Motor neuron (in vitro differentiated cells): ENCODE measurements around the gene NOTCH1. TPM values are rescaled to one million over a fixed set of nuclear protein-coding genes. Genes with fewer than 3 reads are reported as not detected.

Source experiments
- ATAC-seq, 8 experiments: fragments of 200-7000 bp; cut with Tn5 transposase; replicated peaks in 6 of 8; 2 replicates each; pipeline ENCODE4 v1.8.0; 2021; ENCODE audit warnings: mild to moderate bottlenecking in 8 of 8, moderate library complexity in 8 of 8
- H3K27ac ChIP-seq, 2 donors: fragments of 250-450 bp; sonication (Bioruptor Pico); 2 replicates each; pipeline ENCODE4 v1.9.0; 2021; ENCODE audit warnings: antibody characterized with exemption in 2 of 2, mild to moderate bottlenecking in 2 of 2, moderate library complexity in 1 of 2
- H3K4me1 ChIP-seq, 2 donors: fragments of 250-450 bp; sonication (Bioruptor Pico); replicated peaks in 1 of 2; 2 replicates each; pipeline ENCODE4 v1.6.1; 2021; ENCODE audit warnings: antibody characterized with exemption in 2 of 2, mild to moderate bottlenecking in 2 of 2, moderate library complexity in 1 of 2
- H3K4me3 ChIP-seq, 5 donors: fragments of 250-450 bp; sonication (Bioruptor Pico); 2 replicates each; pipeline ENCODE4 v1.9.0; 2021; ENCODE audit warnings: antibody characterized with exemption in 5 of 5, mild to moderate bottlenecking in 5 of 5, moderate library complexity in 4 of 5
- WGBS, 10 experiments: fragments of 450-650 bp; shearing (Covaris generic); methylation state at CpG; one replicate each; pipeline ENCODE4 v1.0.0; 2022; 5-methylcytosine and 5-hydroxymethylcytosine counted together
- in situ Hi-C, 9 experiments: fragments of 400-800 bp; cut with MboI; loops; one replicate each; pipeline ENCODE4 v1.15.0; 2021; ENCODE audit warnings: low sequenced_read_pairs in 9 of 9, low pct_unique_long_range_greater_than_20kb in 2 of 9; ENCODE audit not compliant: unreplicated experiment in 9 of 9
- total RNA-seq, 8 experiments: library from RNA; unstranded; fragments of 300-600 nt; gene quantifications; 2 replicates each; pipeline versions ENCODE4 v1.2.3 to v1.2.4, GENCODE V29; 2022

The NOTCH1 gene
- total RNA-seq, 8 experiments from 2014 or later: 4.9 to 57.7 (median 17.6) TPM

GRCh38 chr9:136497916-136498695, 47.7 kb downstream of the NOTCH1 start:
- Histone ChIP-seq H3K27ac (no peak overlapping the region), H3K4me3 (no peak overlapping the region), H3K4me1 (peaks cover 3 to 10% of the 10 kb centered on the region in 2 donors)
- no peak for ATAC-seq
- 85 to 100% (median 100%) methylated on average over 1 to 5 of the region's 28 CpGs; no CpG with 5 or more reads in 7 of the 10 experiments for WGBS, 10 experiments
- in situ Hi-C loops: loop anchor here in 4 of 9 experiments (10.0 to 25.0 kb wide), 2 partner anchors 137 to 139 kb away; no protein-coding TSS in a partner anchor

- H3K4me1 ChIP-seq: peaks cover 3 to 15% of the 10 kb centered on the region in 2 donors
- WGBS, 10 experiments: 80 to 100% methylated on average over 1 to 2 of the region's 56 CpGs; no CpG with 5 or more reads in 8 of the 10 experiments
Observed at GRCh38 chr9:136496801-136497620, 48.8 kb downstream of the NOTCH1 start.

GRCh38 chr9:136496181-136496580, 49.7 kb downstream of the NOTCH1 start:
- in situ Hi-C loops: loop anchor here in 4 of 9 experiments (10.0 to 25.0 kb wide), 2 partner anchors 139 to 141 kb away; no protein-coding TSS in a partner anchor
- no peak for ATAC-seq
- H3K27ac ChIP-seq: no peak overlapping the region
- H3K4me3 ChIP-seq: no peak overlapping the region
- H3K4me1 ChIP-seq: peaks cover 3 to 15% of the 10 kb centered on the region in 2 donors
- no CpG with 5 or more reads among the region's 18 CpGs for WGBS, 10 experiments

More at GRCh38 chr9:136496801-136497620, 48.8 kb downstream of the NOTCH1 start:
- Histone ChIP-seq H3K4me3 (no peak overlapping the region), H3K27ac (no peak overlapping the region)
- in situ Hi-C loops: loop anchor here in 4 of 9 experiments (10.0 to 25.0 kb wide), 2 partner anchors 138 to 140 kb away; no protein-coding TSS in a partner anchor
- peak in 2 of 8 experiments; percentile 4 to 18 for ATAC-seq

- in situ Hi-C loops: loop anchor here in 4 of 9 experiments (10.0 to 25.0 kb wide), 2 partner anchors 139 to 142 kb away; no protein-coding TSS in a partner anchor
Observed at GRCh38 chr9:136495238-136495800, 50.5 kb downstream of the NOTCH1 start.

GRCh38 chr9:136494531-136495215, 51.2 kb downstream of the NOTCH1 start:
- WGBS, 10 experiments: 5 to 100% (median 84%) methylated on average over 1 to 8 of the region's 29 CpGs; no CpG with 5 or more reads in 3 of the 10 experiments
- no peak for ATAC-seq
- Histone ChIP-seq H3K27ac (no peak overlapping the region), H3K4me1 (peaks cover 3 to 15% of the 10 kb centered on the region in 2 donors), H3K4me3 (no peak overlapping the region)
- in situ Hi-C loops: loop anchor here in 7 of 9 experiments (5.0 to 25.0 kb wide), 3 partner anchors 133 to 143 kb away; no protein-coding TSS in a partner anchor

More at GRCh38 chr9:136495238-136495800, 50.5 kb downstream of the NOTCH1 start:
- WGBS, 10 experiments: 77 to 100% (median 88%) methylated on average over 1 to 13 of the region's 17 CpGs; no CpG with 5 or more reads in 1 of the 10 experiments
- ATAC-seq: no peak
- Histone ChIP-seq H3K4me1 (peaks cover 3 to 15% of the 10 kb centered on the region in 2 donors), H3K27ac (no peak overlapping the region), H3K4me3 (no peak overlapping the region)

GRCh38 chr9:136494012-136494411, 51.8 kb downstream of the NOTCH1 start:
- 0 to 80% (median 71%) methylated on average over 1 to 3 of the region's 9 CpGs; no CpG with 5 or more reads in 5 of the 10 experiments for WGBS, 10 experiments
- in situ Hi-C loops: loop anchor here in 7 of 9 experiments (5.0 to 25.0 kb wide), 3 partner anchors 133 to 143 kb away; no protein-coding TSS in a partner anchor
- Histone ChIP-seq H3K4me3 (no peak overlapping the region), H3K4me1 (peaks cover 3 to 15% of the 10 kb centered on the region in 2 donors), H3K27ac (no peak overlapping the region)
- ATAC-seq: peak in 5 of 8 experiments; percentile 11 to 32 (median 20)

GRCh38 chr9:136493567-136493971, 52.3 kb downstream of the NOTCH1 start:
- Histone ChIP-seq H3K27ac (no peak overlapping the region), H3K4me3 (no peak overlapping the region), H3K4me1 (peaks cover 3 to 15% of the 10 kb centered on the region in 2 donors)
- in situ Hi-C loops: loop anchor here in 7 of 9 experiments (5.0 to 25.0 kb wide), 3 partner anchors 134 to 144 kb away; no protein-coding TSS in a partner anchor
- WGBS, 10 experiments: 86 to 100% methylated on average over 1 of the region's 8 CpGs; no CpG with 5 or more reads in 8 of the 10 experiments
- ATAC-seq: peak in 6 of 8 experiments; percentile 12 to 60 (median 34)

- in situ Hi-C loops: loop anchor here in 7 of 9 experiments (5.0 to 25.0 kb wide), 3 partner anchors 134 to 144 kb away; no protein-coding TSS in a partner anchor
- Histone ChIP-seq H3K4me1 (peaks cover 3 to 15% of the 10 kb centered on the region in 2 donors), H3K4me3 (no peak overlapping the region), H3K27ac (no peak overlapping the region)
- ATAC-seq: peak in 4 of 8 experiments; percentile 13 to 23 (median 16)
- WGBS, 10 experiments: 32 to 89% (median 69%) methylated on average over 1 to 14 of the region's 26 CpGs; no CpG with 5 or more reads in 4 of the 10 experiments
Observed at GRCh38 chr9:136492978-136493522, 52.8 kb downstream of the NOTCH1 start.

GRCh38 chr9:136489731-136490130, 56.1 kb downstream of the NOTCH1 start:
- no peak for ATAC-seq
- H3K4me3 ChIP-seq: no peak overlapping the region
- H3K27ac ChIP-seq: no peak overlapping the region
- peaks cover 12 to 28% of the 10 kb centered on the region in 2 donors for H3K4me1 ChIP-seq
- in situ Hi-C loops: loop anchor here in 8 of 9 experiments (5.0 to 25.0 kb wide), 3 partner anchors 138 to 148 kb away; no protein-coding TSS in a partner anchor
- WGBS, 10 experiments: 60 to 85% (median 79%) methylated on average over 1 to 12 of the region's 17 CpGs; no CpG with 5 or more reads in 4 of the 10 experiments

- no peak overlapping the region for H3K27ac ChIP-seq
- WGBS, 10 experiments: 0 to 64% (median 27%) methylated on average over 1 to 10 of the region's 22 CpGs; no CpG with 5 or more reads in 4 of the 10 experiments
- no peak overlapping the region for H3K4me3 ChIP-seq
- H3K4me1 ChIP-seq: peaks cover 14 to 28% of the 10 kb centered on the region in 2 donors
- in situ Hi-C loops: loop anchor here in 3 of 9 experiments (10.0 to 25.0 kb wide), 2 partner anchors 146 to 149 kb away; no protein-coding TSS in a partner anchor
- peak in 3 of 8 experiments; percentile 4 to 35 (median 5) for ATAC-seq
Observed at GRCh38 chr9:136488247-136489214, 57.3 kb downstream of the NOTCH1 start.
